ENCODE measurements around the gene CLIC1. TPM values are rescaled to one million over a fixed set of nuclear protein-coding genes. Genes with fewer than 3 reads are reported as not detected.

Gene CLIC1
- polyA plus RNA-seq, 1 experiment = 866 TPM

GRCh38 chr6:31762878-31763618 lies 26.7 kb upstream of the CLIC1 start:
- no peak for TF ChIP-seq CTCF (IDR thresholded peaks at IDR 0.05; ENCODE audit: insufficient read depth, low read depth, low read length)
- ChIA-PET POLR2A (interaction anchor here (0.8 kb wide), 1 partner anchor 33 kb away, joined by 3 read pairs; no protein-coding TSS in a partner anchor), CTCF (interaction anchor here (1.0 kb wide), 1 partner anchor 64 kb away, joined by 3 read pairs; no protein-coding TSS in a partner anchor)
- no peak for DNase-seq (ENCODE audit: low read depth)
- H3K36me3 ChIP-seq (ENCODE audit: control insufficient read depth, insufficient read depth, low read length) = no peaks in the 10 kb centered on the region; the same call in 1 of the 2 replicates
- no peaks in the 10 kb centered on the region for H3K27me3 ChIP-seq (ENCODE audit: control insufficient read depth, insufficient read depth, low read length)
- H3K4me3 ChIP-seq (ENCODE audit: low read depth, low read length) = no peak overlapping the region

- Histone ChIP-seq H3K36me3 (ENCODE audit: control insufficient read depth, insufficient read depth, low read length) (no peaks in the 10 kb centered on the region; the same call in 1 of the 2 replicates), H3K27me3 (ENCODE audit: control insufficient read depth, insufficient read depth, low read length) (no peaks in the 10 kb centered on the region)
- CTCF ChIA-PET = no interaction called here
Measured at GRCh38 chr6:31762356-31762755, 26.0 kb upstream of the CLIC1 start, which contains the start of gene SAPCD1. SAPCD1 (plus strand) TSS chr6:31762656; CDS start chr6:31763055, 399 bp downstream.

GRCh38 chr6:31761343-31761742 lies 25.0 kb upstream of the CLIC1 start:
- DNase-seq (ENCODE audit: low read depth) = no peak

More at GRCh38 chr6:31762356-31762755, 26.0 kb upstream of the CLIC1 start, which contains the start of gene SAPCD1:
- H3K4me3 ChIP-seq (ENCODE audit: low read depth, low read length) = no peak within 1 kb of the TSS
- POLR2A ChIA-PET = no interaction called here
- TF ChIP-seq CTCF (IDR thresholded peaks at IDR 0.05; ENCODE audit: insufficient read depth, low read depth, low read length) = no peak
- no peak for DNase-seq (ENCODE audit: low read depth)

GRCh38 chr6:31760790-31761189 lies 24.5 kb upstream of the CLIC1 start:
- Histone ChIP-seq H3K4me3 (ENCODE audit: low read depth, low read length) (no peak overlapping the region), H3K27me3 (ENCODE audit: control insufficient read depth, insufficient read depth, low read length) (no peaks in the 10 kb centered on the region), H3K36me3 (ENCODE audit: control insufficient read depth, insufficient read depth, low read length) (no peaks in the 10 kb centered on the region; the same call in 1 of the 2 replicates)
- TF ChIP-seq CTCF (IDR thresholded peaks at IDR 0.05; ENCODE audit: insufficient read depth, low read depth, low read length) = no peak
- POLR2A ChIA-PET = no interaction called here
- CTCF ChIA-PET = interaction anchor here (3.1 kb wide), 1 partner anchor 9 kb away, joined by 12 read pairs; no protein-coding TSS in a partner anchor
- no peak for DNase-seq (ENCODE audit: low read depth)

More at GRCh38 chr6:31761343-31761742, 25.0 kb upstream of the CLIC1 start:
- no peak for TF ChIP-seq CTCF (IDR thresholded peaks at IDR 0.05; ENCODE audit: insufficient read depth, low read depth, low read length)
- ChIA-PET CTCF (no interaction called here), POLR2A (no interaction called here)
- Histone ChIP-seq H3K36me3 (ENCODE audit: control insufficient read depth, insufficient read depth, low read length) (no peaks in the 10 kb centered on the region; the same call in 1 of the 2 replicates), H3K4me3 (ENCODE audit: low read depth, low read length) (no peak overlapping the region), H3K27me3 (ENCODE audit: control insufficient read depth, insufficient read depth, low read length) (no peaks in the 10 kb centered on the region)

- no peaks in the 10 kb centered on the region; the same call in 1 of the 2 replicates for H3K36me3 ChIP-seq (ENCODE audit: control insufficient read depth, insufficient read depth, low read length)
- H3K27me3 ChIP-seq (ENCODE audit: control insufficient read depth, insufficient read depth, low read length) = no peaks in the 10 kb centered on the region
- ChIA-PET CTCF (interaction anchor here (1.4 to 3.1 kb wide), 3 partner anchors 11 to 72 kb away, joined by 4 to 12 read pairs (median 7); no protein-coding TSS in a partner anchor), POLR2A (no interaction called here)
- no peak for DNase-seq (ENCODE audit: low read depth)
- no peak overlapping the region for H3K4me3 ChIP-seq (ENCODE audit: low read depth, low read length)
- TF ChIP-seq CTCF (IDR thresholded peaks at IDR 0.05; ENCODE audit: insufficient read depth, low read depth, low read length) = no peak
Measured at GRCh38 chr6:31758281-31758680, 22.0 kb upstream of the CLIC1 start.
